GM21825 (cell line): ENCODE data around the gene ERAL1.
"Not testable (repeated sequence)": the region's sequence is repeated elsewhere in the genome, so short reads cannot be mapped to it uniquely, and the experiment has no call there.

Experiments used
- ATAC-seq: cut with Tn5 transposase; IDR thresholded peaks from one replicate; pipeline ENCODE4 v1.9.1; 2021; ENCODE audit warnings: mild to moderate bottlenecking, moderate library complexity; ENCODE audit not compliant: unreplicated experiment

The ERAL1 gene

GRCh38 chr17:28897769-28898526 is 43.1 kb downstream of the ERAL1 start:
- ATAC-seq = no peak

DNA sequence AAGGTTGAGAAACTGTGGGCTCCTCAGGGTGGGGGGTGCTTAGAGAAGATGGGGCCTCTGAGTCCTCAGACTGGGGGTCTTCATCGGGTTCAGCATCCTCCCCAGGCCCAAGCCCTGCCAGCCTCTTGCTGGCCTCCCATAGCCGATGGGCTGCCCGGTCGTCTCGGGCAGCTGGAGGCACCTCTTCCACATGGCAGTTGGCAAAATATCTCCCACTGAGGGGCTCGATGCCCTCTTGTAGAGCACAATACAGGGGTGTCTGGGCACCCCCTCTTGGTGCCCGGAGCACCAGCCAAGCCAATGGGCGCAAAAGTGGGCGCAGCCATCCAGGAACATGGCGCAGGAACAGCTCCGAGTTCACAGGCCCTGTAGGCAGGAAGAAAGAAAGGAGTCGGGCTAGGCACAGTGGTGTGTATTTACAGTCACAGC is 43.7 kb downstream of the ERAL1 start:
- ATAC-seq = no peak

DNA sequence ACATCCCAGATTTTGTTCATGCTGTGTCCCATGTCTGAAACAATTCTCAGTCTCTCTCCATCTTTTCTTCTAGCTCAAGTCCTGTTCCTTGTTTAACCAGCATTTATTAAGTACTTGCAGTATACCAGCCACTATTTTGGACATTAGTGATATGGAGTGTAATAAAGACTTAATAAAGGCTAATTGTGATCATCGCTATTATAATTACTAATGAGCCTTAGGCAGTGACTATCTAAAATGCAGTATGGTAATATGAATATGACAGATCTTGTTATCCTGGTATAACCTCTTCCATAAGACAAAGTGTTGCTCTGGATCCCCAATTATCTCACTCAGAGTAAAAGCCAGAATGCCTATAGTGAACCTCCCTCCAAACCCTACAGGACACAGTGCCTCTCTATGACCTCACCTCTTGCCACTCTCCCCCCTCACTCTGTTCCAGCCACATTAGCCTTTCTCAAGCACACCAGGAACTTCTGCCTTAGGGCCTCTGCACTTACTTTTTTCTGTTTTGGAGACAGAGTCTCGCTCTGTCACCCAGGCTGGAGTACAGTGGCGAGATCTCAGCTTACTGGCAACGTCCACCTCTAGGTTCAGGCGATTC is 44.5 kb downstream of the ERAL1 start:
- ATAC-seq = no peak

GRCh38 chr17:28900986-28901726 is 46.3 kb downstream of the ERAL1 start:
- ATAC-seq = no peak

DNA sequence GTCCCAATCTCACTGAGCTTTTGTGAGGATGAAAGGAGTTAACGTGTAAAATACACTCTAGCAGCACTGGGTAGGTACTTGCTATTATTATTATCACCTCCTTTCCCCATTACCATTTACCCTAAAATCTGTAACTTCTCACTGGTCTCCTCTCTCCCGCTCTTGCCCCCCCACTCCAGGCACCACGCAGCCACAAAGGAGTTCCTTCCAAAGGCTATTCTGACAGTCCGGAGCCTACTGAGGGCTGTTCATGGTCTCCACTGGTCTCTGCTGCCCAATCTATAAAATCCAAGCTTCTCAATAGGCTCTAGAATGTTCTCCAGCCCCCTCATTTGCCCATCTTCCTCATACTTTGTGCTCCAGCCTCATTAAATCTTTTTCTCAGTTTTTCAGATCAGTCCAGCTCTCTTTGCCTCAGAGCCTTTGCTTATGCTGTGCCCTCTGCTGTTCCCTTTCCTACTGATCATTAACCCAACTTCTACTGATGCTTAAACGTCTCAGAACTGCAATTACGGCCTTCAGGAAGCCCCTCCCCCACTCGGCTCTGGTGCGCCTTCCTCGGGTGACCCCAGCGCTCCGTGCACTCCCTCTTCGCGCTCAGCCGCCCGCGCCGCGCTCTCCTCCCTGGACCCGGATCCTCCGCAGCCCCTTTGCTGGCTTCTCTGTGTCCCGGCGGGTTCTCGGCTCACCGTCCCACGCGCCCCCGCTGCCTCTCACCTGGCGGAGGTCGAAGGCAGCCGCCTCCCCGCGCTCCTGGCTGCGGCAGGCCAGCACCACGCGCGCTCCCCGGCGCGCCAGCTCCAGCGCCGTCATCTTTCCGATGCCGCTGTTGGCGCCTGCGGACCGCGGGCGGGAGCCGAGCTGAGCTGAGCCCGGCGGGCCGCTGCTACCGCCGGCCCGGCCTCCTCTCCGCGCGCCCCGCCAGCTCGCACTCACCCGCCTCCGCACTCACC is 47.3 kb downstream of the ERAL1 start:
- ATAC-seq = peak; percentile 22

GRCh38 chr17:28902819-28903545 is 48.2 kb downstream of the ERAL1 start, which contains the start of gene DHRS13:
Gene DHRS13, minus strand, starts transcription at chr17:28903079. Its CDS starts 135 bp downstream, at chr17:28902944.
- peak; percentile 79 for ATAC-seq

DNA sequence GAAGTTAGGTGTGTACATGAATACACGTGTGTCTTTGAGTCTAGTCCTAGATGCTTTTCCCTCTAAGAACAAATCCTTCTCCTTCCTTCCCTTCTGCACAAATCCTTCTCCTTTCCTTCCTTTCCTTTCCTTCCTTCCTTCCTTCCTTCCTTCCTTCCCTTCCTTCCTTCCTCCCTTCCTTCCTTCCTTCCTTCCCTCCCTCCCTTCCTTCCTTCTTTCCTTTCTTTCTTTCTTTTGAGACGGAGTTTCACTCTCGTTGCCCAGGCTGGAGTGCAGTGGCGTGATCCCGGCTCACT is 48.7 kb downstream of the ERAL1 start:
- ATAC-seq = not testable (repeated sequence)

DNA sequence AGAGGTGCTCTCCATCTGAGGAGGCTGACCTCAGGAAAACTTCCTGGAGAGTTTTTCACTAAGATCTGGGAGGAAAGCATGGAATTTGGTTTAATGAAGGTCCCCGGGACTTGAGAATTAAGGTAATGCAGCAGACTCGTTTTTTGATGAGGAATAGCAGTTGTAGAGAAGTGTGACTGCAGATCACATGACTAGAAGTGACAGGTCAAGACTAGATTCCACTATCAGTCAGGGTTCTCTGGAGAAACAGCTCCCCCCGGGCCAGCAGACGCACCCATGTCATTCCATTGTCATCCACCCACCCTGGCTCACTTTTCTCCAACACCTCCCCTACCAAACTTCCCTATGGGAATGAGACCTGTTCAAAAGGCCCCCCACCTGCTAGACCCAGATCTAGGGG is 50.0 kb downstream of the ERAL1 start:
- ATAC-seq = no peak

GRCh38 chr17:28906276-28906675 is 51.5 kb downstream of the ERAL1 start:
- no peak for ATAC-seq

DNA sequence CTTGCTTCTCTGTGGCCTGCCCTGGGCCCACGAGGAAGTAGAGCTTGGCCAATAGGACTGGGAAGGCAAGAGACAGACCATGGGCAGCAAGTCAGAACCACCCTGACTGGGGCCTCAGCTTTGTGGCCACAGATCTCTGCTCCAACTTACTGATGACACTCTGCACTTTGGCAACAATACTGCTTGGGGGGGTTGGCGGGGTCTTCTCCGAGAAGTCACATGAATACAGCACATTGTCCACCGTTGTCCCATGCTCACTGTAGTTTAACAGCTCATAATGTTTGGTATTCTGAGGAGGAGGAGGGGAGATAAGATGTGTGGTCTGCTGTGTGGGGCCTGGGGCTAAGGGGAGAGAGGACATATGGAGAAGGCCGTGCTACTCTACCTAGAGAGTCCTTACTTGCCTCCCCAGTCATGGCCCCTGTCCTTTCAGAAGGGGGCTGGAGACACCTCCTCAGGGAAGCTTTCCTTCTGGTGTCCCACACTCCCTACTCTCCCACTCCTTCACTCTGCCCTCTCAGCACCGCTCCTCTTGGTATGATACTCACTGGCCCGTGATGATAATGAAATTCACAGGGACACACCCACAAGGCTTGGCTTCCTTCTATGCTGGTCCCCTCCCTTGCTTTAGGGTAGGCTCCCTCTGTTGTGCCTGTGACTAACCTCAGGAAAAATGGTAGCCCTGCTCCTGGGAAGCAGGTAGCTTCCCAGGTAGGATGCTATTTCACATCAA is 52.1 kb downstream of the ERAL1 start:
- no peak for ATAC-seq

DNA sequence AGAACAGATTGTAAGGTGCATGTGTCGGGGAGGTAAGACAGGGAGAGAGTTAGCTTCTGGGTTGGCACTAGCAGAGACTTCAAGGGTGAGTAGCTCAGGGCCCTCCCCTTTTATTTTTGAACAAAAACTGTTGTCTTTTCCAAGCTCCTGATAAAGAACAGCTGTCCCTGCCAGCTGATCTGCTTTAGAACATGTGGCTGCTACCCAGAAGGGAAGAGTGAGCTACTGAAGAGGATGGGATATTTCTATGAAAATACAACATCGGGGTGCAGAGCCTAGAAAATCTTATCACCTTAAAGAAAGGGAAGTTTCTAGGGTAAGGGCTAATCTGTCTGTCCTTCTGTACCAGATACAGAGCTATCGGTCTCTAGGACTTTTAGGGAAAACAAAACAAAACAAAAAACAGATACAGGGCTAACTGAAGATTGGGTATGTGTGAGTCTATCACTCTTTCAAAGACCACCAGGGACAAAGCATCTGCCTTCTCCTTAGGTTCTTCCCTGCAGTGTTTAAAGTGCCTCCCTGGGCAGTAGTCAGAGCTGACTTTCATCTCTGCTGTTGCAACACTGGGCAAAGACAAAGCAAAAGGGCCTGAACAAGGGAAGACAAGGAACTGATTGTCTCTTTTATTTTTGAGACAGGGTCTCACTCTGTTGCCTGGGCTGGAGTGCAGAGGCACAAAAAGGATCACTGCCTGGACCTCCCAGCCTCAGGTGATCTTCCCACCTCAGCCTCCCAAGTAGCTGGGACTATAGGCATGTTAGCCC is 53.1 kb downstream of the ERAL1 start:
- no peak for ATAC-seq

DNA sequence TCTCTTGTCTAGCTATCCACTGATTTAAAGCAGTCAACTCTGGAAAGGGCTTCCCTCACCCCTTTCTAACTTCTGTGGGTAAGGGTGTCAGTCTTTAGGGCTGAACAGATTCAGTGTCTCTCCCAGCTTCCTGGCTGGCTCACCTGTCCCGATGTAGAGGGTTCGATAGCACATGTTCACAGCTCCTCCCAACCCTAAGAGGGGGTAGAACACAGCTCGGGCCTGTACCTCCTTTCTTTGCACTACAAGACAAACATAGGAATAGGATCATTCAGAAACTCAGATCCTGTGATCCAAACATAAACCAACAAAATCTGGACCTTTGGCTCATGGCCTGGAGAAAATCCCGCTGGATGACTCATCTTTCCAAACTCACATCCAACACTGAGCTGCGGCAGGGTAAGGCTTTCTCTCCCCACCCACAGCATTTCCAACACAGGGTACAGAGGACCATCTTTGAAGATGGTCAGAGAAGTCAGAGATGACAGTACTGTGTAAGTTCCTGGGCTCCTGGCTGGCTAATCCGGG is 53.9 kb downstream of the ERAL1 start:
- no peak for ATAC-seq

- no peak for ATAC-seq
Measured at GRCh38 chr17:28910534-28910933, 55.7 kb downstream of the ERAL1 start.
